ENCODE measurements around the gene POLR2E.

Gene POLR2E

DNA sequence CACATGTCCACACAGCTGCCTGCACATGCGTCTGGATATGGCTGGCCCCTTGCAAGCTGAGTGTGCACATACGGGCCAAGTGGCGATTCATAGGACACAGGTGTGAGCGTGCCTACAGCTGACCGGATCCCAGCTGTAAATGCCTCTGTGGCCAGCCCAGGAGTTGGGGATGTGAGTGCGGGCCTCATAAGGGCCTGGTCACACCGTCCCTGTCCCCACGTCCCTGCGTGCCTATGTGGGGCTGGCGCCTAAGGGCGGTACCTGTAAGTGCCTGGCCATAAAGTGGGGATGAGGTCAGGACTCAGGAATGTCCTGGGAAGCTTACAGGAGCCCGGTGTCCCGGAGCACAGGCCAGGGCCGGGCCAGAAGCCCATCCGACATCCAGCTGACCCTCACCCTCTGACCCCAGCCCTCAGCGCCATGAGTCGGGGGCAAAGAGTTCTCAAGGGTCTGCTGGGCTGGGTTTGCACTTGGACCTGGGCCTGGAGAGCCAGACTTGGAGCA is 29.5 kb downstream of the POLR2E start:
- DNase-seq (ENCODE audit: low read depth, low spot score): peak; percentile 84

DNA sequence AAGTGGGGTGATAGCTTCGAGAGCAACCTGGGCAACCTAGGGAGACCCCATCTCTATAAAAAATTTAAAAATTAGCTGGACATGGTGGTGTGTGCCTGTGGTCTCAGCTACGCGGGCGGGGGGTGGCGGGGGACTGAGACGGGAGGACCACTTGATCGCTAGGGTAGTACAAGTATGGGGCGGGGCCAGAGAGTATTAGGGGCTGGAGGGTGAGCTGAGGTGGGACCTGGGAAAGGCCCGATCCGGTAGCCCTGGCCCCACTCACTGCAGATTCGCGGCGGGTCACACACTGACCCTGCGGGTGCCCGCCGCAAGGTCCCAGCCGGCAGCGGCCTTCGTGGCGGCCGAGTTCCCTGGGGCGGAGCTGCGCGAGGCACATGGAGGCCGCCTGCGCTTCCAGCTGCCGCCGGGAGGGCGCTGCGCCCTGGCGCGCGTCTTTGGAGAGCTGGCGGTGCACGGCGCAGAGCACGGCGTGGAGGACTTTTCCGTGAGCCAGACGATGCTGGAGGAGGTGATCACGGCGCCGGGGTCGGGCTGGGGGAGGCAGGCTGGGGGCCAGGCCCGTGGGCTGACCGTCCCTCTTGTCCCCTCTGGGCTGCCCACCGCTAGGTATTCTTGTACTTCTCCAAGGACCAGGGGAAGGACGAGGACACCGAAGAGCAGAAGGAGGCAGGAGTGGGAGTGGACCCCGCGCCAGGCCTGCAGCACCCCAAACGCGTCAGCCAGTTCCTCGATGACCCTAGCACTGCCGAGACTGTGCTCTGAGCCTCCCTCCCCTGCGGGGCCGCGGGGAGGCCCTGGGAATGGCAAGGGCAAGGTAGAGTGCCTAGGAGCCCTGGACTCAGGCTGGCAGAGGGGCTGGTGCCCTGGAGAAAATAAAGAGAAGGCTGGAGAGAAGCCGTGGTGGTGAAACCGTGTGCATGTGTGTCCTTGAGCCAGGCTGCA is 30.2 kb downstream of the POLR2E start:
- peak; percentile 85 for DNase-seq (ENCODE audit: low read depth, low spot score)

DNA sequence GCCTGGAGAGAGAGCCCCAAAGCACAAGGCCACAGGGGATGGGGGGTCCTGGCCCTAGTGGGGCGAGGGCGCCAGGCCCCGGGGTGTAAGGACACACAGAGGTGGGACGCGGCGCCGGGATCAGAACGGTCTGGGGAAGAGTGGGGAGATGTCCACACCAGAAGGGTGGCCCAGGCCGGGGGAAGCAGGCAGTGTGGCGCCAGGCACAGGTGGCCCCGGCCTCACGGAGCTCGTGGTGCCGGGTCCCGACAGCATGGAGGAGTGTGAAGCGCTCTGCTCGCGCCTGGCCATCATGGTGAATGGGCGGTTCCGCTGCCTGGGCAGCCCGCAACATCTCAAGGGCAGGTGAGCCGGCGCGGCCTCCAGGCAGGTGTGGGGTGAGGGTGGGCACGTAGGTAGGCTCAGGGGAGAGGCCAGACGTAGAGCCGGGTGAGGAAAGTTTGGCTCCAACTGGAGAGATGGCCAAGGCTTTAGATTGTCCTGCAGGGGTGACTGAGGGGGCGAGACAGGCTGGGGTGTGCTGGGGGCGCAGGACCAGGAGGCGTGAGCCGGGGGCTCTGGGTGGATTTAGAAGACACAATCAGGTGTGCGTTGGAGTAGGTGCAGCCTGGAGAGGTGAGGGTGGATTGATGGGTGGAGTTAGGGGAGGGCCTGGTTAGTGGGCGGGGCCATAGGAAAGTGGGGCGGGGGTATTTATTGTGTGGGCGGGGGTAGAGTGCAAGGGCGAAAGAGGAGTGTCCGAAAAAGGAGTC is 31.1 kb downstream of the POLR2E start:
- DNase-seq (ENCODE audit: low read depth, low spot score): no peak

DNA sequence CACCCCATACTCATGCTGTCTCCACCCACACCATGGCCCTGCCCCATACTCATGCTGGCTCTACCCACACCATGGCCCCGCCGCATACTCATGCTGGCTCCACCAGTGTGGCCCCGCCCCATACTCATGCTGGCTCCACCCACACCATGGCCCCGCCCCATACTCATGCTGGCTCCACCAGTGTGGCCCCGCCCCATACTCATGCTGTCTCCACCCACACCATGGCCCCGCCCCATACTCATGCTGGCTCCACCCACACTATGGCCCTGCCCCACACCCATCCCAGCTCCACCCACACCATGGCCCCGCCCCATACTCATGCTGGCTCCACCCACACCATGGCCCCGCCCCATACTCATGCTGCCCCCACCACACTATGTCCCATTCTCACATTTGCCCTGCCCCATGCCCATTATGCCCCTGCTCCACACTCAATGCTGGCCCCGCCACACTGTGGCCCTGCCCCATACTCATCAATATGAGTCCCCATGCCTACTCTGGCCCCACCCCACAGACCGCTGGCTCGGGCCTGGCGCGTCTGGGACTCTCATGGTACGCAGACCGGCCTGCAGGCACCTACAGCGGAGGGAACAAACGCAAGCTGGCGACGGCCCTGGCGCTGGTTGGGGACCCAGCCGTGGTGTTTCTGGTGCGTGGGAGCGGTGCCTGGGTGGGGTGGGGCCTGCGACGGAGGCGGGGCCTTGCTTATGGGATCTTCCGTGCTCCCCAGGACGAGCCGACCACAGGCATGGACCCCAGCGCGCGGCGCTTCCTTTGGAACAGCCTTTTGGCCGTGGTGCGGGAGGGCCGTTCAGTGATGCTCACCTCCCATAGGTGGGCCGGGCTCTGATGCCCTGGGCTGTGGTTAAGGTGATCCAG is 31.9 kb downstream of the POLR2E start:
- DNase-seq (ENCODE audit: low read depth, low spot score): no peak

DNA sequence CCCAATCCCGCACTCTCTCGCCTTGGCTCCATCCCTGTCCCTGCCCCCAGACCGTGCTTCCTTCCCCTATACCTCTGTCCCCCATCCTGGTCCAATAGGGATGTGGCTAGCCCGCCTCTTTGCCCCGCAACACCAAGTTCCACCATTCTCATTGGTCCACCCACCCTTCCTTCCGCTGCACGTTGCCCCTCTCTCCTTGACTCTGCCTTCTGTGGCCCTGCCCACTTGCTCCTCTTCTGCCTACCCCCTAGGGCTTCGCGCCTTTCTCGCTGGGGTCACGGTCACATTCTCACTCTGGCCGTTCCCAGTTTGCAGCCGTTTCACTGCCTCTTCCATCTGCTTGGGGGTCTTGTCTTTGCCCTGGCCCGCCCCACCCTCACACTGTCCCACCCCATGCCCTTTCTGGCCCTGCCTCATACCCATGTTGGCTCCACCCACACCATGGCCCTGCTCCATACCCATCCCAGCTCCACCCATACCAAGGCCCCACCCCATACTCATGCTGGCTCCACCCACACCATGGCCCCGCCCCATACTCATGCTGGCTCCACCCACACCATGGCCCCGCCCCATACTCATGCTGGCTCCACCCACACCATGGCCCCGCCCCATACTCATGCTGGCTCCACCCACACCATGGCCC is 32.7 kb downstream of the POLR2E start:
- no peak for DNase-seq (ENCODE audit: low read depth, low spot score)

DNA sequence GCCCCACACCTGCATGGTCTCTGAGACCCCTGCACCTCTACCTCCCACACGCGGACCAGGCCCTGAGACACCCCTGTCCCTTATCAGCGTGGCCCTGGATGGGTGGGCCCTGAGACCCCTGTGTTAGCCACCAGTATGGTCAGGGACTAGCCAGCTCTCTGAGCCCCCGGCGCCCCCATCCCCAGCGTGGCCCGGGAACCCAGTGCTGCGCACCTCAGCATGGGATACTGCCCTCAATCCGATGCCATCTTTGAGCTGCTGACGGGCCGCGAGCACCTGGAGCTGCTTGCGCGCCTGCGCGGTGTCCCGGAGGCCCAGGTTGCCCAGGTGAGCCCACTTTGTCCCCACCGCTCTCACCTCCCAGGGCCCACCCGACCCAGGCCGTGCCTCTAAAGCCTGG is 33.2 kb downstream of the POLR2E start:
- DNase-seq (ENCODE audit: low read depth, low spot score): no peak

DNA sequence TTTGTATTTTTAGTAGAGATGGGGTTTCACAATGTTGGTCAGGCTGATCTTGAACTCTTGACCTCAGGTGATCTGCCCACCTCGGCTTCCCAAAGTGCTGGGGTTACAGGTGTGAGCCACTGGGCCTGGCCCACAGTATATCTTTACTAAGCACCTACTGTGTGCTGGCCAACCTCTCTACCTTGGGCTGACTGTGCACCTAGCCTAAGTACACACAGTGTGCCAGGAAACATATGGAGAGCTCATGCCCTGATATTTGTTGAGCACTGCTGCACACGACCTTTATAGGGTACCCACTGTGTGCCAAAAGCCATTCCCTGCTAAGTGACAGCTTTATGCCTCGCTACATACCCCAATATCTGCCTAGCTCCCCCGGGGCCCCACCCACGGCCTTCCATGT is 34.5 kb downstream of the POLR2E start:
- no peak for DNase-seq (ENCODE audit: low read depth, low spot score)

DNA sequence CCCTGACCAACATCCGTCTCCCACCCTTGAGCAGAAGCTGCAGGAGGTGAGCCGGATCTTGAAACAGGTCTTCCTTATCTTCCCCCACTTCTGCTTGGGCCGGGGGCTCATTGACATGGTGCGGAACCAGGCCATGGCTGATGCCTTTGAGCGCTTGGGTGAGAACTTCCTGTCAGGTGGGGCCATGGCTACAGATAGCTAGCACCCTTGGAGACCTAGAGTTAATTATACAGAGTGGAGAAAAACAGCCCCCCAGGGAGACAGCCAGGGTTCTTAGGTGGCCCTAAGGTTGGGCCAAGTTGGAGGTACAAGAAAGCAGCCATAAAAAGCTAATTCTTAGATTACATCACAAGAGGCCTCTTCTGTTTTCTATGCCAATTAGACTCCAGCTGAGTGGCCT is 37.1 kb downstream of the POLR2E start:
- no peak for DNase-seq (ENCODE audit: low read depth, low spot score)

DNA sequence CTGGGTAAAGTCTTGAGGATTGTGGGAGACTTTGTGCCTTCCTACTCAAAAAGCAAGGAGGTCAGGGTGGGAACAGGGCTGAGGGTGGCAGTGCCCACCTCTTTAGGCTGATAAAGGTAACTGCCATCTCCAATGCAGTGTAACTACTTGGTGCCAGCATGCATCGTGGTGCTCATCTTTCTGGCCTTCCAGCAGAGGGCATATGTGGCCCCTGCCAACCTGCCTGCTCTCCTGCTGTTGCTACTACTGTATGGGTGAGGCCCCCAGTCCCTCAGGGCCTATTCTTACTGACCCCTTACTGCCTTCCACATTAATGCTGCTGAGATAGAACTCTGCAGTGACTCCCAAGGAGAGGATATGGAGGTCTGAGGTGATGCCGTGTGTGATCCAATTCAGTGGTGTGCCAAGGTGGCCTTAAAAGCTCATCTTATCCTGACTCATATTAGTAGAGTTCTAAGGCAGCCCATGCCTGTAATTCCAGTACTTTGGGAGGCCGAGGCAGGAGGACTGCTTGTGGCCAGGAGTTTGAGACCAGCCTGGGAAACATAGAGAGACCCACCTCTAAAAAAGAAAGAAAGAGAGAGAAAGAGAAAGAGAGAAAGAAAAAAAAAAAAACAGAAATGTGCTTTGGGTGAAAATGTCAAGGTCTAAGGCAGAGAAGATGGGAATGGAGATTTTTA is 37.9 kb downstream of the POLR2E start:
- no peak for DNase-seq (ENCODE audit: low read depth, low spot score)

DNA sequence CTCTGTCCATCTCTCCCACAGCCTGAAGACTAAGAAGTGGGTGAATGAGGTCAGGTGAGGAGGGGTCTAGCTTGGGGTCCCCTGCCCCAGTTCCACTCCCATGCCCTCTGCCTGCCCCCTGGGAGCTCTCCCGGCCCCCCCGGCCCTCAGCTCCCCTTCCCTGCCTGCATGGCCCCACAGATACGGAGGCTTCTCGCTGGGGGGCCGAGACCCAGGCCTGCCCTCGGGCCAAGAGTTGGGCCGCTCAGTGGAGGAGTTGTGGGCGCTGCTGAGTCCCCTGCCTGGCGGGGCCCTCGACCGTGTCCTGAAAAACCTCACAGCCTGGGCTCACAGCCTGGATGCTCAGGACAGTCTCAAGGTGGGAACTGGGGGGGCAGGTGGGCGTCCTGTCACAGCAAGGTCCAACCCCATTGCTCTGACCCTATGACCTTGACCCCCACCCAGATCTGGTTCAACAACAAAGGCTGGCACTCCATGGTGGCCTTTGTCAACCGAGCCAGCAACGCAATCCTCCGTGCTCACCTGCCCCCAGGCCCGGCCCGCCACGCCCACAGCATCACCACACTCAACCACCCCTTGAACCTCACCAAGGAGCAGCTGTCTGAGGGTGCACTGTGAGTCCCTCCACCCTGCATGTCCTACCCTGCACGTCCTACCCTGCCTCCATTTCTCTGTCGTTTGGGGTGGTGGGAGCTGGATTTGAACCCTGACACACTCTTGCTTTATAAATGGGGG is 39.1 kb downstream of the POLR2E start:
- DNase-seq (ENCODE audit: low read depth, low spot score): no peak

DNA sequence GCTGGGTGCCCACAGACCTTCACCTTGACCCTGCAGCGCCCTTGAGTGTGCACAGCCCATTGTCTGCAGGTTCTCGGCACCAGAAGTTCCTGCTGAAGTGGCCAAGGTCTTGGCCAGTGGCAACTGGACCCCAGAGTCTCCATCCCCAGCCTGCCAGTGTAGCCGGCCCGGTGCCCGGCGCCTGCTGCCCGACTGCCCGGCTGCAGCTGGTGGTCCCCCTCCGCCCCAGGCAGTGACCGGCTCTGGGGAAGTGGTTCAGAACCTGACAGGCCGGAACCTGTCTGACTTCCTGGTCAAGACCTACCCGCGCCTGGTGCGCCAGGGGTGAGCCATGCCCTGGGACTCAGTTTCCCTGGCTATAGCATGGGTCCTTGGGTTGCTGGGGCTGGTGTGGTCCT is 40.1 kb downstream of the POLR2E start:
- no peak for DNase-seq (ENCODE audit: low read depth, low spot score)

DNA sequence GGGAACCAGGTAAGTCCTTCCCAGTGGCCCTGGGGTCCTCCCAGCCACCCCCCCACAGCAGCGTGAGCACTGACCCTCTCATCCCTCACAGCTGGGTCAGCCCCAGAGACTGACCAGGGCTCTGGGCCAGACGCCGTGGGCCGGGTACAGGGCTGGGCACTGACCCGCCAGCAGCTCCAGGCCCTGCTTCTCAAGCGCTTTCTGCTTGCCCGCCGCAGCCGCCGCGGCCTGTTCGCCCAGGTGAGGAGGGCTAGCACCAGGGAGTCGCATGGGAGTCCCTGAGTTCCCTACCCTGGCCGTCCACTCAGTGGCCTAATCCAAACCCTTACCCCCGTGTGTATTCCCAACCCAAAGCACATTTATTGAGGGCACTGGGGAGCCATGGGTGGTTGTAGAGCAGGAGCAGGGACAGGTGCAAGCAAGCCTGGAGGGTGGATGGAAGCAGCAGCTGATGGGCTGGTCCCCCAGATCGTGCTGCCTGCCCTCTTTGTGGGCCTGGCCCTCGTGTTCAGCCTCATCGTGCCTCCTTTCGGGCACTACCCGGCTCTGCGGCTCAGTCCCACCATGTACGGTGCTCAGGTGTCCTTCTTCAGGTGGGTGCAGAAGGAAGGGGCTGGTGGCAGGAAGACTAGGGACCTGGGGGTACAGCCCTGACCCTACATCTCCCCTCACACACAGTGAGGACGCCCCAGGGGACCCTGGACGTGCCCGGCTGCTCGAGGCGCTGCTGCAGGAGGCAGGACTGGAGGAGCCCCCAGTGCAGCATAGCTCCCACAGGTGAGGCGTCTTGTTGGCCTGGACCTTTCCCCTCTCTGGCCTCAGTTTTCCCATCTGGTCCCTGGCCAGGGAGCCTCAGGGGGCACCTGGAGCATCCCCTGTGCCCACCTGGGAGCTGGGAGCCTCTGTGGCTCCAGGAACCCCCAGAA is 40.8 kb downstream of the POLR2E start:
- DNase-seq (ENCODE audit: low read depth, low spot score): no peak

DNA sequence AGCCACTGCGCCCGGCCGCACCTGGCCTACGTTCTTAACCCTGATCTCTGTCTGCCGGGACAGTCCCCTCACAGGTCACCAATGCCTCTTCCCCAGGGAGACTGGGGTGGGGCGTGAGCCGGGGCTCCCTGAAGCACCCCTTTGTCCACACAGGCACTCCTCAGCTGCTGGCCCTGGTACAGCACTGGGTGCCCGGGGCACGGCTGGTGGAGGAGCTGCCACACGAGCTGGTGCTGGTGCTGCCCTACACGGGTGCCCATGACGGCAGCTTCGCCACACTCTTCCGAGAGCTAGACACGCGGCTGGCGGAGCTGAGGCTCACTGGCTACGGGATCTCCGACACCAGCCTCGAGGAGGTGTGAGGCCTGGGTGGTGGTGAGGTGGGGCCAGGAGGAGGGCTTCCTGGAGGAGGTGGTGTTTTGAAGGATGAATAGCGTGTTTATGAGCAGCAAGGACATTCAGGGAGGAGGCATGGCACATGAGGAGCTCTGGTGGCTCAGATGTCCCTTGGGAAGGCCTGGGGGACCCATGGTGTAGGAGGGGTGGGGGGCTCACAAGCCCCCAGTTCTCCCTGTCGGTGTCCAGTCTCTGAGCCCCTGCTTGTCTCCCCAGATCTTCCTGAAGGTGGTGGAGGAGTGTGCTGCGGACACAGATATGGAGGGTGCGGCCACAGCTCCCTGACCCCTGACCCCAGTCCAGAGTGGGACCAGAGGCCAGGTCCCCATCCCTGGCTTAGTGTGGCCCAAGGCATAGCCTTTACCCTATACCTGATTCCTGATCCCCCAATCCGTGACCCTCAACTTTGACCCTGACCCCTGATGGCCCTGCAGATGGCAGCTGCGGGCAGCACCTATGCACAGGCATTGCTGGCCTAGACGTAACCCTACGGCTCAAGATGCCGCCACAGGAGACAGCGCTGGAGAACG is 41.7 kb downstream of the POLR2E start:
- no peak for DNase-seq (ENCODE audit: low read depth, low spot score)

DNA sequence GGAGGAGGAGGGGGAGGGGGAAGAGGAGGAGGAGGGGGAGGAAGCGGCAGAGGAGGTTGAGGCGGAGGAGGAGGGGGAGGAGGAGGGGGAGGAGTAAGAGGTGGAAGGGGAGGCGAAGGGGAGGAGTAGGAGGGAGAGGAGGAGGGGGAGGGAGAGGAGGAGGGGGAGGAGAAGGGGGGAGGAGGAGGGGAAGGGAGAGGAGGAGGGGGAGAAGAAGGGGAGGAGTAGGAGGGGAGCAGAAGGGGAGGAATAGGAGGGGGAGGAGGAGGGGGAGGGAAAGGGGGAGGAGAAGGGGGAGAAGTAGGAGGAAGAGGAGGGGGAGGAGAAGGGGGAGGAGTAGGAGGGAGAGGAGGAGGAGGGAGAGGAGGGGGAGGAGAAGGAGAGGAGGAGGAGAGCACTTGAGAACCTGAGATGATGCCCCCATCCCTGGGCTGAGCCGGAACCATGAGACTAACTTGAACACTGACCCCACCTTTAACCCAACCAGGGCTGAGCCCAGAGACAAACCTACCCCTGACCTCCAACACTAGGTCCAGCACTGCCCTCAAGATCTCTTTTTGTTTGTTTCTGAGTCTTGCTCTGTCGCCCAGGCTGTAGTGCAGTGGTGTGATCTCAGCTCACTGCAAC is 42.7 kb downstream of the POLR2E start:
- DNase-seq (ENCODE audit: low read depth, low spot score): no peak

DNA sequence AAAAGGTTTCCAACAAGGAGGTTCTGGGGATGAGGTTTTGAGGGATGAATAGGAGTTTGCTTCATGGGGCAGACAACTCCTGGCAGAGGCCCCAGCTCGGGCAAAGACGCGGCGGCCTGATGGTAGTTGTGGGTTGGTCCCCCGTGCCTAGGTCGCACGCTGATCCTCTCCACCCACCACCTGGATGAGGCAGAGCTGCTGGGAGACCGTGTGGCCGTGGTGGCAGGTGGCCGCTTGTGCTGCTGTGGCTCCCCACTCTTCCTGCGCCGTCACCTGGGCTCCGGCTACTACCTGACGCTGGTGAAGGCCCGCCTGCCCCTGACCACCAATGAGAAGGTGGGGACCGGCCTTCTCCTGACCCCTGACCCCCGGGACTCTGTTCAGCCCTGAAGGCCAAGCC is 43.4 kb downstream of the POLR2E start:
- DNase-seq (ENCODE audit: low read depth, low spot score): no peak

DNA sequence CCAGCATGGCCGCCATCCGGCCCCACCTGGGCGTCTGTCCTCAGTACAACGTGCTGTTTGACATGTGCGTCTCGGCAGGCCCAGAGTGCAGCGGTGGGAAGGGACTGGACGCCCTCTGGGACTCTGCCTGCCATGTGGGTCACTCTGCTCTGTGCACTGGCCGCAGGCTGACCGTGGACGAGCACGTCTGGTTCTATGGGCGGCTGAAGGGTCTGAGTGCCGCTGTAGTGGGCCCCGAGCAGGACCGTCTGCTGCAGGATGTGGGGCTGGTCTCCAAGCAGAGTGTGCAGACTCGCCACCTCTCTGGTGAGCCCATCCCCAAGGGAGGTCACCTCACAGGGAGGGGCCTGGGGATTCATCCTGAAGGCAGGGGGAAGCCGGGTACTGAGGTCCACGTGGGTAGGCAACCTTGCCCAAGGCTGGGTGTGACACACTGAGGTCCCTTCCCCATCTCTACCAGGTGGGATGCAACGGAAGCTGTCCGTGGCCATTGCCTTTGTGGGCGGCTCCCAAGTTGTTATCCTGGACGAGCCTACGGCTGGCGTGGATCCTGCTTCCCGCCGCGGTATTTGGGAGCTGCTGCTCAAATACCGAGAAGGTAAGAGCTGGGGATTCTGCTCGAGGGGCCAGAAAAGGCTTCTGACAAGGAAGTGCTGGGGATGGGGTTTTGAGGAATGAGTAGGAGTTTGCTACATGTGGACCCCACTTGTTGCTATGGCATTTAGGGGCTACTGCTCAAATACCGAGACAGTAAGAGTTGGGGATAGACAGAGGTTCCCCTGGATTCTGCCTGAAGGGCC is 44.0 kb downstream of the POLR2E start:
- DNase-seq (ENCODE audit: low read depth, low spot score): no peak

Data from ELF-1 (cell line).